Renal cortex interstitium (tissue), 11 donors: ENCODE data around the gene CCDC148. TPM values are rescaled to one million over a fixed set of nuclear protein-coding genes. Genes with fewer than 3 reads are reported as not detected.
"Not testable (repeated sequence)": the region's sequence is repeated elsewhere in the genome, so short reads cannot be mapped to it uniquely, and the experiment has no call there.

Experiments used
- DNase-seq, 11 donors: peaks; one replicate each; pipeline ENCODE4 v3.0.0-alpha.2; 2013; ENCODE audit warnings: low read depth in 9 of 11, low spot score in 4 of 11; ENCODE audit errors: extremely low read depth in 1 of 11
- polyA plus RNA-seq, 3 donors: library from polyadenylated mRNA; unstranded; fragments of 120-200 nt; gene quantifications; one replicate each; pipeline ENCODE4 v1.2.1, GENCODE V29; 2013; ENCODE audit not compliant: insufficient read length in 3 of 3

Gene CCDC148
- polyA plus RNA-seq, 3 donors = 8.0 to 12.7 (median 8.4) TPM

DNA sequence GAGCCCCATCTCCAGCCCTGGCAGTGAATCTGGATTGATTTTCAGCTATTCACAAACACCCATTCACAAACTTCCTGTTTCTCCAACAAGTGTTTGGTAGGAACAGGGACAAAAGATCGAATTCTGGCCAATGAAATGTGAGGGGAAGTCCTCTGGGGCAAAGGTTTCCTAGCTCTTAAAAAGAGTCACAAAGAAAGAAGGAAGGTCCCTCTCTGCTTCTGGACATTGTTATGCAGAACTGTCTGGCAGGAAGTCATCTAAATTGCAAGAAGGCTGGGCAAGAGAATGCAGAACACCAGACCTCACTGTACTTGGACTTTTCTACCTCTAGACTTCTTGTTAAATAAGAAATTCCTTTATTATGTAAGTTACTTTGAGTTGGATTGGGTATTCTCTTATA lies 137.3 kb downstream of the CCDC148 start:
- DNase-seq = no peak

DNA sequence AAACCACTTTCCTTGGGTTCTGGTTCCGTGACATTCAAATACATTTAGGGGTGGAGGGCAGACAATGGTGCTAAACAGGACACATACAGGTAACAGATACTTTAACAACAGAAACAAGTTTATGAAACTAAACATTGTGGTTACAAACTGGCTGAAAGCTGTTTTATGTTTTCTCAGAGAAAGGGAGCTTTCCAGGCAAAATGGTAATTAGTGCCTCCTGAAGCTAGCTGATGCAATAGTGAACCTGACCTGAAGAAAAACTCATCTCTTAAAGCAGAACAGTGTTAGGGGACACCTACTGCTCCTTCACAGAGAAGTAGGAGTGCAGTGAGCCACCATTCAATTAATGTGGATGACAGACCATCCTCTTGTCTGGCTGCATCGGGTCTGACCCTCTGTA lies 138.9 kb downstream of the CCDC148 start:
- no peak for DNase-seq

DNA sequence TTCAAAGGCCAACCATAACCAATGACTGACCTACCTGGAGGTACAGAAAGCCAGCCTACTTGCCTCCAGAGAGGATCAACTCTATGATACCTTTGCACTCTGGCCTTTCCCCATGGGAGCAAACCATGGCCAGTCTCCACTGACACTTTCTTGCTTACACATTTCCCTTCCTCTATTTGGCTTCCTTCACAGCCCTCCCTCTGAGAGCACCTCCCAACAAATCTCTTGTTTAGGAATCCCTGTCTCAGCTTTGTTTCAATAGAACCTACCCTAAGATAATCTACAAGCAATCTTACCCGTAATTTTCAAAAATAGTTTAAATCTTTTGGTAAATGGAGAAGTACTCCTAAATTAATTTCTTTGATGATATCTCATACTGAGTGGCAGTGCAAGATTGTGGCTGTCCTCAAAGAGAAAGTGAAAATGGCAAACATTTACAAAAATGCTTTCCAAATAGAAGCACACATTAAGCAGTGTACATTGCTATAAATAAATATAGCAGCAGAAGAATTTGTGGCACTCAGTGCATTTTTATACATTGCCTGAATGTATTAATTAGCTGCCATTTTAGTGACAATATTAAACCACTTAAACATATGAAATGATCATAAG lies 140.6 kb downstream of the CCDC148 start:
- DNase-seq = no peak

DNA sequence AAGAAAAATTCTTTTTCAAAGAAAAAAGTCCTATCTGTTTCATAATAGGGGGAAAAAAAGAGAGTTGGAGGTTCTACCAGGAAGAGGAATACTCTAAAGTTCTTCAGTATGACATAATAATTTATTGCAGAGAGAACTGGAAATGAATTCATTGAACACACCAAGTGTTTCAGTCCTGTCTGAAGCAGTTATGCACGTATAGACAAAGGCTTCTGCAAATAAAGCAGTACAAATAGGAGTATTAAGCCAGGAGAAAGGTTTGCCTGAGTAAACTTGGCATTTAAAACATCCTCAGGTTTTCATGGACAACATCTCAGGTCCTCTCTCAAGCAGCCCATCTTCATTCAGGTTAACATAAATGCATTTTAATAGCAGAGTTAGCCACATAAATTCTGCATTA lies 141.6 kb downstream of the CCDC148 start:
- DNase-seq = no peak

DNA sequence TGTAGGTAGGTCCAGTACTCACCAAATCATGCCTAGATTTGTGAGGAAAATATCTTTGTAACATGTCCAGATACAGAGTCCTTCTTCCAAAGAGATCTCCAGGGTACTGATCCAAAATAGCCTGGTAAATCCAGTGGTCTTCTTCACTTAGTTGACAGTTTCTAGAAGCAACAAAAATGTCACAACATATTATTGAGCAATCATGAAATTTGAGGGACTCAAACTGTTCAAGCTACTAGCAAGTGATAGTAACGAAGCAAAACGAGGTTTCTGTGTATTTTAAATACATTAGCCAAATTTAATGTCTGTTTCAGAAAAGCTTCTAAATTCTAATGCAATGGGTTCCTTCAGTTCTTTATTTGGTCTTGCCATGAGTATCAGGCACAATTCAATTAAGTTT lies 142.8 kb downstream of the CCDC148 start:
- DNase-seq = no peak

DNA sequence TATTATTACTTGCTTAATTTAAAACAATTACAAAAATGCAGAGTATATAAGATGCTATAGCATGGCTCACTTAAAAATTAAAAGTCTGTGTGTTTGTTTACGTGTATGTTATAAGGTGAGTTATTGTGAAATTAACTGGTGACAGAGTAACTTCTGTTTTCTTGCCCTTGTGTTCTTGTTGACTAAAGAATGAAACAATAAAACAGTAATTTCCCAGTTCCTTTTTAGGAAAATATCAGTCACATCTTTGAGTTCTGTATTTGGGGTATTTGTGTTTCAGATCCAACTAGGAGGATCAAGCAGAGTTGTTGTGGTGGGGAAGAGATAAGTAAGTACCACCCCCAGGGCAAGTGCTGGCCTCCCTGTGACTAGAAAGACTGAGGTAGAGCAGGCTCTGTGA lies 143.6 kb downstream of the CCDC148 start:
- no peak for DNase-seq

DNA sequence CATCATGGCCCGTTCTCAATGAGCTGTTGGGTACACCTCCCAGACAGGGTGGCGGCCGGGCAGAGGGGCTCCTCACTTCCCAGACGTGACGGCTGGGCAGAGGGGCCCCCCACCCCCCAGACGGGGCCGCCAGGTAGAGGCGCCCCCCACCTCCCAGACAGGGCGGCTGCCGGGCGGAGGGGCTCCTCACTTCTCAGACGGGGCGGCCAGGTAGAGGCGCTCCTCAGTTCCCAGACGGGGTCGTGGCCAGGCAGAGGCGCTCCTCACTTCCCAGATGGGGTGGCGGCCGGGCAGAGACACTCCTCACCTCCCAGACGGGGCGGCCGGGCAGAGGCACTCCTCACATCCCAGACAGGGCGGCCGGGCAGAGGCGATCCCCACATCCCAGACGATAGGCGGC lies 146.1 kb downstream of the CCDC148 start:
- not testable (repeated sequence) for DNase-seq

DNA sequence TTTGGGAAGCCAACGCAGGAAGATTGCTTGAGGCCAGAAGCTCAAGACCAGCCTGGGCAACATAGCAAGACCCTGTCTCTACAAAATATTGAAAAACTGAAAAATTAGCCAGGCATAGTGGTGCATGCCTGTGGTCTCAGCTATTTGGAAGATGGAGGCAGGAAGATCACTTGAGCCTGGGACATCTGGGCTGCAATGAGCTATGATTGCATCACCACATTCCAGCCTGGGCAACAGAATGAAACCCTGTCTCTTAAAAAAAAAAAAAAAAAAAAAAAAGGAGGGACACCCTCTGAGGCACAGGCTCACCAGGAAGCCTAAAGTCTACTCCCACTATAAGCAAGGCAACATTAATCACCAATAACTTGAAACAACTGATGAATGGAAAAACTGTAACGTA lies 151.1 kb downstream of the CCDC148 start:
- DNase-seq = no peak

DNA sequence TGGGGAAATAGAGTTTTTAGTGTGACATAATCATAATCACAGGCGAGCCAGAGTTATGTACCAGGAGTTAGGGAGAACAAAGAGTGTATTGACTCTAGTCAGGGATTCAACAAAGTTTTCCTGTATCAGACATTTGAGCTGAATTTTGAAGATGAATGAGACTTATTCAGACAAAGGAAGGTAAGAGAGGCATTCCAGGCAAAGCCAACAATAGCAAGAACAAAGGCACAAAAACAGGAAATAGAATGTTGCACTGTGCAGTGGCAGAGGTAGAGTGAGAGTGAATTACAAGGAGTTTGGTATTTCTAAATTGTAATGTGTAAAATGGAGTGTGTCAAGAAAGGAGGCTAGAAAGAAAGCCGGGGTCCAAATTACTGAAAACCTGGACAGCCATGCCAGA lies 156.2 kb downstream of the CCDC148 start:
- no peak for DNase-seq

DNA sequence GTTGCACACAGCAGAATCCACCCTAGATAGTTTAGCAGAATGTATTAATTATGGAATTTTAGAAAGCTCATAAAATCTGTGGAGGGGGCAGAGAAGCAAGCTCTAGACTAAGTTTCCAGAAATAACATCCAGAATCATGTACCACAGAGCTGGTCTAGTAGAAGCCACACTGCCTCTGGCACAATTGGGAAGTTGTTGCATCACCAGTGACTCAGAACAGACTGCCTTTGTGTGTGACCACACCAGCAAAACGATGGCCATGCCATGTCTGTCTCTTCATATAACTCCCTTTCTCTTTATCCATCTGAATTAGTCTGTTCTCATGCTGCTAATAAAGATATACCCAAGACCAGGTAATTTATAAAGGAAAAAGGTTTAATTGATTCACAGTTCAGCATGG lies 158.9 kb downstream of the CCDC148 start:
- DNase-seq = no peak

DNA sequence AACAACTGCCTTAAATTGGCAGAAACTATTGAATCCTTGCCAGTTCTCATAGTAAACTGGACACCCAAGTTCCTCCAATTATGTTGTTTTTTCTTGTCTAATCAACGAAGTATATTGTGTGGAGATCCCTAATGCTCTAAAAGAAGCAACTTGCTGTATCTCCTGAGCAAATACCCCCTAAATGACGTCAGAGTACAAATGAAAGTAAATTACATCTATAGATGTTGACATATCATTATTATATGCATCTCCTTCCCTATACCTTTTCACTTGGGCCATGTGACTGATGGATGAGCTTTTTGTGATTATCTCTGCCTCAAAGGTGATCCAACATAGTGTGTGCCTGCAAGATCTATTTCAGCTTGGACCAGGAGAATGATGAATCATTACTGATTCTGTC lies 159.4 kb downstream of the CCDC148 start:
- DNase-seq = no peak

DNA sequence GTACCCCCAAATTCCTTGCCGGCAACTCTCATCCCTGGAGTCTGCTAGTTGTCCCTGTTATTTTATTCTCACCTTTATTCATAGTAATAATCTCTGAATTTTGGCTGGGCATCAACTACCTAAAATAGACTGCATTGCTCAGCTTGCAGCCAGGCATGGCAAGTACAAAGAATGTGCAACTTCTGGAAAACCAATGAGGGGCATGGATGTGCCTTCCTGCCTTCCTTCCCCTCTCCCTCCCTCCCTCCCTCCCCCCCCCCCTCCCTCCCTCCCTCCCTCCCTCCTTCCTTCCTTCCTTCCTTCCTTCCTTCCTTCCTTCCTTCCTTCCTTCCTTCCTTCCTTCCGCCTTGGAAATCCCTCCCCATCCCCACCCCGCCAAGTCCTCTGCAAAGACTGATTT lies 162.8 kb downstream of the CCDC148 start:
- DNase-seq = no peak

DNA sequence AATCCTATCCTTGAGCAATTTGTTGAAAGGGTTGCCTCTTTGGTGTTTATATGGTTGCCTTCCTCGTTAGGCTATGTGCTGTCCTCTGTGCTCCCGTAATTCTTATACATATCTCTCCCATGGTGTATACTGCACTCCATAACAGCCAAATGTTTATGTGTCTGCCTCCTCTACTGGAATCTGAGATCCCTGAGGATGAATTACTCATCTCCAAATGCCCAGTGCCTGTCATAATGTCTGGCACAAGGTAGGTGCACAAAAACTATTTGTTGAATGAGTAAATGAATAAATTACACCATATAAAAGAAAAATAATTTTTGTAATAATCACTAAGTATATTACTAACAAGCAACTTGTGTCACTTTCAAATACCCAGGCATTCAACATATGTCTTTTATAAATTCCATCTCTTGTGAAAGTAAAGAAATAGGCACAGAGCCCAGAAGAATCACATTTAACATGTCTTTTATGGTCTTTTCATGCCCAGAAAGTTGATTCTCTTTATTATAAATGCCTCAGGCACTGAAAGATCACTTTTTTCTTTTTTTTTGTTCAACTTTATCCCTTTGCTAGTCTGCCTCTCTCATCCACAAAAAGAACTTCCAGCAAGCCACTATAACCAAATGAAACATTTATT lies 164.9 kb downstream of the CCDC148 start:
- DNase-seq = no peak

DNA sequence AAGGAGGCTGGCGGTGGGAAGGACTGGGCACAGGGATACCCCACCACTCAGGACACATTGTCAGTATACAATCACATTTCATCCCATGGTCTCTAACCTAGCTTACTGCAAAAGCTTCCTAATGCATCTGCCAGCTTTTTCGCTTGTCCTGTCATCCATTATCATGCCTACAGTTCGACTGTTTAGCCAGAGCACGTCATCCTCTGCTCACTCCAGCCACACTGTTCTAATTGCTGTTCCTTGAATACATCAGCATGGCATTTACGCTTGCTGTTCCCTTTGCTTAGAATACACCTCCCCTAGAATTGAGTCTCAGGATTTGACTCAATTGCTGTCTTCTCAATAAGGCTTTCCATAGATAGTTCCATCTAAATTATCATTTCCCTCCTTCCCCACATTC lies 166.3 kb downstream of the CCDC148 start:
- DNase-seq = no peak

DNA sequence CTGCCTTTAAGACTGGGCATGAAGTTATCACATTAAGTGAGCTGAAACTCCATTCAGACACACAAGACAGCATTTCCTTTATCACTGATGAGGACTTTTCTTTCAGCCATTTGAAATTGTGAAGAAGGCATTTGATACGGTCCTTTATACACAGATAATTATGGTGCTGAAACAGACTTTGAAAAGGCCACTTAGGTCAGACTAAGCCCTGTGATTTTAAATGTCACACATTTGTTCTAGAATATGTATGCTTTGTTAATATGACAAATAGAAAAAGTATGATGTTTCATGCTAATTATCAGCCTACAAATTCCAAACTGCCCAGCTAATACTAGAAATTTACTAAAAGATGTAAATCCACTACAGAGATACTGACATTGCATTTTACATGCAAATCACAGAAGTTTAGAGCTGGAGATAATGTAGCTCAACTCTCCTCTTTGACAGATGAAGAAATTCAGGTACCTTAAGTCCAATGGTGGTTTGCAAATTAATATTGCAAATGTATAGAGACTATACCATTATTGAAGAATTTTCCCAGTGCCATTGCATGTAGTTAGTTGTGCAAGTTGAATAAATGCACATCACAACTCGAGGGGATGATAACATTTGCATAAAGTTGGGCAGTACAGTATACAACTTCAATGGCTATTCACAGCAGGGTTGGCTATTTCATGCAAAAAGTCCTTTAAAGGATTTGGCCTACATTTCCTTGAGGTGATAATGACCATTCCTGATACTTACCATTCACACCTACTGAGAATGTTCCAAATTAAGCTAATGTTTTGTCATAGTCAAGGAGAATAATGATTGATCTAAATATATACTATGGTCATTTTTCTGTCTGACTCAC lies 179.7 kb downstream of the CCDC148 start:
- no peak for DNase-seq

DNA sequence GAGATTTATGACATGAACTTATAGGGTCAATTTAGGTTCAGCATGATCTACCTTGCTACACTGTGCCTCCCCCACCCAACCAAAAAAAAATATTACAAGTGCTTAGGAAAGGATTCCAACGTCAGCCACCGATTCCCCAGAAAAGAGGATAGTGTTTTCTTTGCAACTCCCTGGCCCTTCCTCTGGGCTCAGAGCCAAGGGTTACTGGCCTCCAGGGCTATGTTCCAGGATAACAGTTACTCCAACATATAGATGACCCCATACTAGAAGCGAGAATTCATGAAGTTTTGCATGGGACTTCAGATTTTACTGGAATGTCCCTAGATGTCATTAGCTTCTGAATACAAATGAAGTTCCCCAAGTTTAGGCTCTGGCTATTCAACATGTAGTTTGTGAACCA lies 182.8 kb downstream of the CCDC148 start:
- DNase-seq = no peak

DNA sequence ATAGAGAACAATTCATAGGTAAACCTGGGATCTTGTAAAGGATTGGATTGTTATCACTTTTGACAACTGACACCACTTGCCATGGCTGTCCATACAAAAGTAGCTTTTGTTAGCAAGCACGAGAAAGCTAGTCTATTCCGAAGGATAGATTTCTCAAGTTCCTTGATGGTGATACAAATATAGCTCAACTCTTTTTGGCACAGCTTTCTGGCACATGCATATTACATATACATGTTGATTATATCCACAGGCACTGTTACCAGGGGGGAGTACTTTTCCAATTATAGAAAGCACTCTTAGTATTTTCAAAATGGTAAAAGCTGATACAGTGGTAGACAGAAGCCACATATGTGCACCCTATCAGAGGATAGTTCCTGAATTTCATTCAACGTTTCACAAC lies 186.0 kb downstream of the CCDC148 start:
- no peak for DNase-seq

DNA sequence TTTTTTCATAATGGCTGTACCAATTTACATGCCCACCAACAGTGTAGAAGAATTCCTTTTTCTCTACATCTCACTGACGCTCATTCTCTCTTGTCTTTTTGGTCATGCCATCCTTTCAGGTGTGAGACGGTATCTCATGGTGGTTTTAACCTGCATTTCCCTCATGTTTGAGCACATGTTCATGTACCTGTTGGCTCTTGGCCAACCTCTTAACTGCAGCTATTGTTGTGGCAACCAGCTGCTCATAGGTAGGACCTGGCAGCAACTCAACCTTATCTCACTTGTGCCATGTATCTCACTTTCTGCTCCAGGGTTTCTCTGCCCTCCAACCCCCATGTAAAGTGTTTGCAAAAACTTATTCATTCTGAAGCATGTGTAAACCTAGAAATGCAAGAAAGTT lies 187.4 kb downstream of the CCDC148 start:
- no peak for DNase-seq

DNA sequence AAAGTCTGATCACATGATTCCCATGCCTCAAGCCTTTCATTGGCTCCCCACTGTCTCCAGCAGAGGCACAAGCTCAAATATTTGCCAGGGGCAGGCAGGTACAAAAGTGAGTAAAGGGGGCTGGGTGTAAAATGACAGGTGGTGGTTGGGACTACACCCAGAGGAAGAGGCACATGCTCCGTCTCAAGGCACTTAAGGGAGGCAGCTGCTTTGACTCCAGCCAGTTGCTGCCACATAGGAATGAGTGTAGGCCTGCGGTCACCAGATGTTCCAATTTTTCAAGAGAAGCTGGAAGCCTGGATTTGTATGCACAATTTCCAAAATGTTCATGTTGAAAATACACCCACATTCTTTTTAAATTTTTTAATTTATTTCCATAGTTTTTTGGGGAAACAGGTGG lies 190.4 kb downstream of the CCDC148 start:
- DNase-seq = no peak

DNA sequence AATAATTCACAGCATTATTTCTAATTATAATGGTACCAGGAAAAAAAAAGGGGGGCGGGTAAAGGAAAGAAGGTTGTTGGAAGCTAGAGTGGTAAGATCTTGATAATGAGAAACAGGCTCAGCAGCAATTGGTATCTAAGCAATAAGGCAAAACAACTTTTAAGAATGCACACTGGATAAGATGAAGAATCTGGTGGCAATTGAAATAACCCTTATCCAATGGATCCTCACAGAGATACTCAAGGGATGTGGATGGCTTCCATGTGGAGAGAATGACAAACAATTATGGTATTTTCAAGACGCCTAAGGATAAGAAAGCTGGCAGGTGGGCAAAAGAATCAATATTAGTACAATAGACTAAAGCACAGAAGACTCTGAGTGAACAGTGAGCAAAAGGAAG lies 201.3 kb downstream of the CCDC148 start:
- DNase-seq = no peak
